Coronary artery (tissue), 2 donors: ENCODE measurements around the gene ATP2B3.

Experiments used
- DNase-seq: peaks from one replicate; pipeline ENCODE4 v3.0.0-alpha.2; 2017; ENCODE audit warnings: low spot score
- H3K27ac ChIP-seq, 2 donors: fragments of 200-600 bp; sonication (generic); one replicate each; pipeline ENCODE4 v1.5.1; 2016 to 2019
- H3K4me3 ChIP-seq: fragments of 200-600 bp; sonication (generic); 2 replicates; pipeline ENCODE4 v1.5.1; 2016; ENCODE audit warnings: mild to moderate bottlenecking, moderate library complexity
- TF ChIP-seq, protein P1 (sequence below): fragments of 200-600 bp; sonication (generic); IDR thresholded peaks from one replicate; pipeline ENCODE4 v1.5.1; 2019; ENCODE audit warnings: antibody characterized with exemption

ATP2B3 gene

GRCh38 chrX:153551135-153551534 is 33.7 kb downstream of the ATP2B3 start:
- H3K27ac ChIP-seq: no peak overlapping the region
- DNase-seq: no peak

DNA sequence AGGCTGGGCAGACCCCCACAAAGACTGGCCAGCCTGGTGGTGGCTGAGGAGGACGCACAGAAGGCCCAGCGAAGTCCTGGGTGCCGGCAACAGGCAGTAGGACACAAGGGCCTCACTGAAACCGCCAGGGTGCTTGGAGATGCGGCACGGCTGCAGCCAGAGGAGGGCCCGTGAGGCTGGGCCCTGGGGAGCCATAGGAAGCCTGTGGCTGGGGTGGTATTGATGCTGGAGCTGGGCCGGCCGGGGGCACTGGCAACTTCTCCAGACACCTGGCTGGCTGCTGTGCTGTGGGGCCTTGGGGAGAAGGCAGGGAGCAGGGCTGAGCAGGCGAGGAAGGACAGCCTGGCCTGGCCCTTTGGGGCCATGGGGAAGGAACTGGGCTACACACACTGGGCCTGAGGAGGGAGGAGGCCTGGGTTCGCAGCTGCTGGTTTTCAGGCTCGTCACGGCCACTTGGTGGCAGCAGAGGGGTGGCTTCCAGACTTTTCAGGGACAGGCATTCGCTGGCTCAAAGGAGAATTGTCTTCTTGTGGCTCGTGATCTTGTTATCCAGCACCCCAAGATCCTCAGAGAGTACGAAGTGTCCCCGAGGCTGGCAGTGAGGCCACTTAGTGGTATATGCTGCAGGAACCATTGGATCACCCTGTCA is 37.2 kb downstream of the ATP2B3 start:
- DNase-seq: no peak
- TF ChIP-seq, protein P1, sequence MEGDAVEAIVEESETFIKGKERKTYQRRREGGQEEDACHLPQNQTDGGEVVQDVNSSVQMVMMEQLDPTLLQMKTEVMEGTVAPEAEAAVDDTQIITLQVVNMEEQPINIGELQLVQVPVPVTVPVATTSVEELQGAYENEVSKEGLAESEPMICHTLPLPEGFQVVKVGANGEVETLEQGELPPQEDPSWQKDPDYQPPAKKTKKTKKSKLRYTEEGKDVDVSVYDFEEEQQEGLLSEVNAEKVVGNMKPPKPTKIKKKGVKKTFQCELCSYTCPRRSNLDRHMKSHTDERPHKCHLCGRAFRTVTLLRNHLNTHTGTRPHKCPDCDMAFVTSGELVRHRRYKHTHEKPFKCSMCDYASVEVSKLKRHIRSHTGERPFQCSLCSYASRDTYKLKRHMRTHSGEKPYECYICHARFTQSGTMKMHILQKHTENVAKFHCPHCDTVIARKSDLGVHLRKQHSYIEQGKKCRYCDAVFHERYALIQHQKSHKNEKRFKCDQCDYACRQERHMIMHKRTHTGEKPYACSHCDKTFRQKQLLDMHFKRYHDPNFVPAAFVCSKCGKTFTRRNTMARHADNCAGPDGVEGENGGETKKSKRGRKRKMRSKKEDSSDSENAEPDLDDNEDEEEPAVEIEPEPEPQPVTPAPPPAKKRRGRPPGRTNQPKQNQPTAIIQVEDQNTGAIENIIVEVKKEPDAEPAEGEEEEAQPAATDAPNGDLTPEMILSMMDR: peak; percentile 66
- no peak overlapping the region for H3K27ac ChIP-seq

More at GRCh38 chrX:153551135-153551534, 33.7 kb downstream of the ATP2B3 start:
- TF ChIP-seq, protein P1: no peak
- H3K4me3 ChIP-seq: no peak overlapping the region

GRCh38 chrX:153556767-153557166 is 39.3 kb downstream of the ATP2B3 start:
- TF ChIP-seq, protein P1: no peak
- Histone ChIP-seq H3K4me3 (no peak overlapping the region), H3K27ac (no peak overlapping the region)
- no peak for DNase-seq

More for the DNA sequence above, 37.2 kb downstream of the ATP2B3 start:
- no peak overlapping the region for H3K4me3 ChIP-seq

GRCh38 chrX:153557618-153558355 is 40.3 kb downstream of the ATP2B3 start:
- Histone ChIP-seq H3K27ac (no peak overlapping the region), H3K4me3 (no peak overlapping the region)
- DNase-seq: no peak

GRCh38 chrX:153560000-153560399 is 42.6 kb downstream of the ATP2B3 start:
- no peak overlapping the region for H3K27ac ChIP-seq

More at GRCh38 chrX:153557618-153558355, 40.3 kb downstream of the ATP2B3 start:
- TF ChIP-seq, protein P1: no peak

GRCh38 chrX:153560466-153560865 is 43.0 kb downstream of the ATP2B3 start:
- TF ChIP-seq, protein P1: no peak
- no peak for DNase-seq
- Histone ChIP-seq H3K27ac (no peak overlapping the region), H3K4me3 (no peak overlapping the region)

More at GRCh38 chrX:153560000-153560399, 42.6 kb downstream of the ATP2B3 start:
- DNase-seq: no peak
- no peak overlapping the region for H3K4me3 ChIP-seq
- TF ChIP-seq, protein P1: no peak

GRCh38 chrX:153561337-153561736 is 43.9 kb downstream of the ATP2B3 start:
- no peak for DNase-seq
- Histone ChIP-seq H3K4me3 (no peak overlapping the region), H3K27ac (no peak overlapping the region)
- TF ChIP-seq, protein P1: no peak
